ENCODE data around the gene ESPNL.

ESPNL gene

GRCh38 chr2:238091436-238092060 lies 8.6 kb upstream of the ESPNL start:
- H3K36me3 ChIP-seq (ENCODE audit: insufficient read depth, low read length), result no peaks in the 10 kb centered on the region

GRCh38 chr2:238092486-238093035 lies 7.6 kb upstream of the ESPNL start:
- TF ChIP-seq CTCF (conservative IDR thresholded peaks at IDR 0.05; ENCODE audit: low read length) (no peak), EZH2phosphoT487 (IDR thresholded peaks at IDR 0.05; ENCODE audit: borderline replicate concordance) (no peak)
- H3K9ac ChIP-seq (ENCODE audit: low read depth, low read length, poor library complexity, severe bottlenecking), result no peak overlapping the region

More at GRCh38 chr2:238091436-238092060, 8.6 kb upstream of the ESPNL start:
- H3K4me2 ChIP-seq (ENCODE audit: low read depth, low read length, poor library complexity, severe bottlenecking), result no peak overlapping the region
- no peaks in the 10 kb centered on the region for H3K9me2 ChIP-seq (replicated peaks; ENCODE audit: low read depth, low read length)
- H3K79me2 ChIP-seq (ENCODE audit: insufficient read depth, low read length), result no peaks in the 10 kb centered on the region
- peaks cover 8% of the 10 kb centered on the region for H3K4me1 ChIP-seq (ENCODE audit: insufficient read depth, low read length, poor library complexity, severe bottlenecking)
- no peaks in the 10 kb centered on the region for H3K27me3 ChIP-seq (ENCODE audit: insufficient read depth, low read length, poor library complexity, severe bottlenecking)
- no peak overlapping the region for H2AFZ ChIP-seq (ENCODE audit: low read length)
- H3K4me3 ChIP-seq (ENCODE audit: low read length, poor library complexity, severe bottlenecking), result no peak overlapping the region
- TF ChIP-seq EZH2phosphoT487 (IDR thresholded peaks at IDR 0.05; ENCODE audit: borderline replicate concordance) (no peak), CTCF (conservative IDR thresholded peaks at IDR 0.05; ENCODE audit: low read length) (no peak)
- no peaks in the 10 kb centered on the region for H4K20me1 ChIP-seq (ENCODE audit: insufficient read depth, low read length, poor library complexity, severe bottlenecking)
- no peak overlapping the region for H3K9ac ChIP-seq (ENCODE audit: low read depth, low read length, poor library complexity, severe bottlenecking)
- H3K9me3 ChIP-seq (ENCODE audit: insufficient read depth, low read depth, low read length), result no peaks in the 10 kb centered on the region
- no peaks in the 10 kb centered on the region for H3F3A ChIP-seq (ENCODE audit: low read depth)

GRCh38 chr2:238093181-238094140 lies 6.7 kb upstream of the ESPNL start:
- Histone ChIP-seq H3K9me3 (ENCODE audit: insufficient read depth, low read depth, low read length) (no peaks in the 10 kb centered on the region), H3K79me2 (ENCODE audit: insufficient read depth, low read length) (no peaks in the 10 kb centered on the region), H2AFZ (ENCODE audit: low read length) (no peak overlapping the region), H3K9ac (ENCODE audit: low read depth, low read length, poor library complexity, severe bottlenecking) (no peak overlapping the region), H3K4me3 (ENCODE audit: low read length, poor library complexity, severe bottlenecking) (no peak overlapping the region), H3K36me3 (ENCODE audit: insufficient read depth, low read length) (no peaks in the 10 kb centered on the region), H3K4me1 (ENCODE audit: insufficient read depth, low read length, poor library complexity, severe bottlenecking) (no peaks in the 10 kb centered on the region), H3F3A (ENCODE audit: low read depth) (no peaks in the 10 kb centered on the region), H3K27me3 (ENCODE audit: insufficient read depth, low read length, poor library complexity, severe bottlenecking) (no peaks in the 10 kb centered on the region), H3K9me2 (replicated peaks; ENCODE audit: low read depth, low read length) (no peaks in the 10 kb centered on the region), H3K4me2 (ENCODE audit: low read depth, low read length, poor library complexity, severe bottlenecking) (no peak overlapping the region), H4K20me1 (ENCODE audit: insufficient read depth, low read length, poor library complexity, severe bottlenecking) (no peaks in the 10 kb centered on the region)
- TF ChIP-seq CTCF (conservative IDR thresholded peaks at IDR 0.05; ENCODE audit: low read length) (no peak), EZH2phosphoT487 (IDR thresholded peaks at IDR 0.05; ENCODE audit: borderline replicate concordance) (no peak)

More at GRCh38 chr2:238092486-238093035, 7.6 kb upstream of the ESPNL start:
- Histone ChIP-seq H2AFZ (ENCODE audit: low read length) (no peak overlapping the region), H3K4me2 (ENCODE audit: low read depth, low read length, poor library complexity, severe bottlenecking) (no peak overlapping the region), H3F3A (ENCODE audit: low read depth) (no peaks in the 10 kb centered on the region), H3K36me3 (ENCODE audit: insufficient read depth, low read length) (no peaks in the 10 kb centered on the region), H3K27me3 (ENCODE audit: insufficient read depth, low read length, poor library complexity, severe bottlenecking) (no peaks in the 10 kb centered on the region), H3K4me3 (ENCODE audit: low read length, poor library complexity, severe bottlenecking) (no peak overlapping the region), H3K9me3 (ENCODE audit: insufficient read depth, low read depth, low read length) (no peaks in the 10 kb centered on the region), H3K9me2 (replicated peaks; ENCODE audit: low read depth, low read length) (no peaks in the 10 kb centered on the region), H3K4me1 (ENCODE audit: insufficient read depth, low read length, poor library complexity, severe bottlenecking) (peaks cover 1% of the 10 kb centered on the region), H3K79me2 (ENCODE audit: insufficient read depth, low read length) (no peaks in the 10 kb centered on the region), H4K20me1 (ENCODE audit: insufficient read depth, low read length, poor library complexity, severe bottlenecking) (no peaks in the 10 kb centered on the region)
